HCT116 (cell line): Measurements from ENCODE around the gene GNL3L. TPM values are rescaled to one million over a fixed set of nuclear protein-coding genes. Genes with fewer than 3 reads are reported as not detected.

Source experiments
- ATAC-seq: fragments of 200-7000 bp; cut with Tn5 transposase; 2 replicates; pipeline ENCODE4 v1.9.1; 2020; ENCODE audit warnings: mild to moderate bottlenecking, moderate library complexity
- BruUV-seq: library from RNA; stranded (reverse); fragments of 400-500 nt; replicated peaks from 2 replicates; lab custom pipeline; 2021; lab: Mats Ljungman, UMichigan
- CTCF ChIA-PET: fragments of 300-600 bp; sonication (Branson Sonifier 250); formaldehyde crosslinking; loops from one replicate; lab custom pipeline; 2021; ENCODE audit warnings: antibody characterized with exemption; lab: Charles Lee
- POLR2A ChIA-PET: fragments of 300-600, 350-600 bp; sonication (Branson Sonifier 250); formaldehyde crosslinking; loops from one replicate; lab custom pipeline; 2021; ENCODE audit warnings: antibody characterized with exemption; lab: Charles Lee
- RAD21 ChIA-PET, 2 experiments: fragments of 300-600 bp; sonication (Branson Sonifier 250); formaldehyde crosslinking; loops; one replicate each; lab custom pipeline; 2023; ENCODE audit warnings: low total read pairs in 2 of 2; ENCODE audit not compliant: uncharacterized antibody in 2 of 2, unreplicated experiment in 2 of 2, low non-redundant PET in 1 of 2; lab: Charles Lee
- DNase-seq: peaks from one replicate; pipeline ENCODE4 v3.0.0-alpha.2; 2010; ENCODE audit warnings: low read depth, low spot score
- H2AFZ ChIP-seq: fragments of 200-600 bp; shearing (Covaris generic), sonication (generic); 2 replicates; pipeline ENCODE4 v1.6.1; 2017; ENCODE audit warnings: low read depth, mixed run types, mixed read lengths, antibody characterized with exemption, low read length; ENCODE audit not compliant: poor library complexity, severe bottlenecking
- H3K27ac ChIP-seq: 2 replicates; pipeline ENCODE4 v1.5.1; 2012; ENCODE audit warnings: low read depth, low read length
- H3K27me3 ChIP-seq: fragments of 200-600 bp; sonication (generic); 2 replicates; pipeline ENCODE4 v1.6.1; 2016; ENCODE audit warnings: mixed run types, low read length, mixed read lengths; ENCODE audit not compliant: insufficient read depth
- H3K36me3 ChIP-seq, 2 experiments: fragments of 200-500 bp in 1 of 2; fragments of 200-600 bp in 1 of 2; sonication (Bioruptor generic) in 1 of 2; sonication (generic) in 1 of 2; 2 replicates each; pipeline versions ENCODE4 v1.5.1 to v1.6.1; 2014 to 2016; ENCODE audit warnings: low read length in 2 of 2, inconsistent platforms in 1 of 2, mixed read lengths in 1 of 2, mixed run types in 1 of 2; ENCODE audit not compliant: insufficient read depth in 2 of 2, control insufficient read depth in 1 of 2
- H3K4me1 ChIP-seq, 2 experiments: fragments of 200-600 bp in 1 of 2; sonication (generic) in 1 of 2; 2 replicates each; pipeline versions ENCODE4 v1.5.1 to v1.6.1; 2012 to 2017; ENCODE audit warnings: low read length in 2 of 2, inconsistent platforms in 1 of 2, mild to moderate bottlenecking in 1 of 2, mixed read lengths in 1 of 2, mixed run types in 1 of 2, moderate library complexity in 1 of 2; ENCODE audit not compliant: insufficient read depth in 2 of 2, control insufficient read depth in 1 of 2
- H3K4me2 ChIP-seq: fragments of 200-600 bp; sonication (generic); 2 replicates; pipeline ENCODE4 v1.6.1; 2017; ENCODE audit warnings: mixed run types, low read length, mixed read lengths
- H3K4me3 ChIP-seq, 2 experiments: fragments of 200-600 bp in 1 of 2; sonication (generic) in 1 of 2; replicated peaks in 1 of 2; 2 replicates each; pipeline ENCODE4 v1.5.1; 2011 to 2016; ENCODE audit warnings: low read length in 2 of 2, control low read depth in 1 of 2, low read depth in 1 of 2, mild to moderate bottlenecking in 1 of 2, mixed read lengths in 1 of 2, mixed run types in 1 of 2
- H3K79me2 ChIP-seq: fragments of 200-600 bp; sonication (generic); 2 replicates; pipeline ENCODE4 v1.6.1; 2017; ENCODE audit warnings: mild to moderate bottlenecking, mixed run types, low read length, moderate library complexity, mixed read lengths; ENCODE audit not compliant: insufficient read depth
- H3K9ac ChIP-seq: fragments of 200-600 bp; sonication (generic); 2 replicates; pipeline ENCODE4 v1.6.1; 2016; ENCODE audit warnings: low read length, mixed read lengths
- H3K9me2 ChIP-seq: fragments of 200-600 bp; sonication (generic), shearing (Covaris generic); 2 replicates; pipeline ENCODE4 v1.6.1; 2017; ENCODE audit warnings: mixed run types, mild to moderate bottlenecking, moderate library complexity; ENCODE audit not compliant: insufficient read depth
- H3K9me3 ChIP-seq, 2 experiments: fragments of 200-500 bp in 1 of 2; fragments of 200-600 bp in 1 of 2; sonication (Bioruptor generic) in 1 of 2; sonication (generic) in 1 of 2; 2 replicates each; pipeline ENCODE4 v1.6.1; 2014 to 2017; ENCODE audit warnings: low read length in 2 of 2, mixed read lengths in 2 of 2, inconsistent platforms in 1 of 2, low read depth in 1 of 2, mild to moderate bottlenecking in 1 of 2, mixed run types in 1 of 2, moderate library complexity in 1 of 2; ENCODE audit not compliant: control insufficient read depth in 1 of 2, insufficient read depth in 1 of 2
- H4K20me1 ChIP-seq: fragments of 200-600 bp; sonication (generic), shearing (Covaris generic); 2 replicates; pipeline ENCODE4 v1.6.1; 2017; ENCODE audit warnings: mixed run types, mild to moderate bottlenecking, moderate library complexity; ENCODE audit not compliant: insufficient read depth
- ATF3 ChIP-seq: IDR thresholded peaks from 2 replicates; pipeline ENCODE4 v1.6.1; 2012
- CBX3 ChIP-seq: IDR thresholded peaks from 2 replicates; pipeline ENCODE4 v1.6.1; 2012; ENCODE audit warnings: low read depth
- EGR1 ChIP-seq: IDR thresholded peaks from 2 replicates; pipeline ENCODE4 v1.6.1; 2012; ENCODE audit warnings: low read depth
- ELF1 ChIP-seq: IDR thresholded peaks from 2 replicates; pipeline ENCODE4 v1.6.1; 2012; ENCODE audit warnings: low read depth, borderline replicate concordance
- EZH2 ChIP-seq: fragments of 200-600 bp; sonication (generic); IDR thresholded peaks from 2 replicates; pipeline ENCODE4 v1.6.1; 2017; ENCODE audit warnings: antibody characterized with exemption, mixed run types
- EZH2phosphoT487 ChIP-seq: fragments of 200-600 bp; IDR thresholded peaks from 2 replicates; pipeline ENCODE4 v1.6.1; 2018; ENCODE audit warnings: antibody characterized with exemption, borderline replicate concordance
- JUND ChIP-seq: IDR thresholded peaks from 2 replicates; pipeline ENCODE4 v1.6.1; 2012
- MAX ChIP-seq: IDR thresholded peaks from 2 replicates; pipeline ENCODE4 v1.6.1; 2012
- POLR2AphosphoS5 ChIP-seq: IDR thresholded peaks from 2 replicates; pipeline ENCODE4 v1.6.1; 2011; ENCODE audit warnings: mild to moderate bottlenecking, low read depth, low read length, moderate library complexity
- REST ChIP-seq: IDR thresholded peaks from 2 replicates; pipeline ENCODE4 v1.6.1; 2012; ENCODE audit warnings: low read depth
- SIN3A ChIP-seq: IDR thresholded peaks from 2 replicates; pipeline ENCODE4 v1.6.1; 2012; ENCODE audit warnings: low read depth
- SP1 ChIP-seq: IDR thresholded peaks from 2 replicates; pipeline ENCODE4 v1.6.1; 2012; ENCODE audit warnings: low read depth
- TCF7L2 ChIP-seq: IDR thresholded peaks from 2 replicates; pipeline ENCODE4 v1.7.0; 2011; ENCODE audit warnings: borderline replicate concordance, inconsistent platforms; ENCODE audit not compliant: insufficient read depth, insufficient read length; ENCODE audit errors: extremely low read depth
- YY1 ChIP-seq: IDR thresholded peaks from 2 replicates; pipeline ENCODE4 v1.6.1; 2011; ENCODE audit warnings: low read length, low read depth, moderate library complexity, mild to moderate bottlenecking; ENCODE audit not compliant: insufficient replicate concordance; ENCODE audit errors: extremely low read depth
- ZBTB33 ChIP-seq: IDR thresholded peaks from 2 replicates; pipeline ENCODE4 v1.6.1; 2011; ENCODE audit warnings: mild to moderate bottlenecking, low read length, moderate library complexity; ENCODE audit not compliant: insufficient replicate concordance; ENCODE audit errors: extremely low read depth
- ZFX ChIP-seq: fragments of 450-650 bp; IDR thresholded peaks from 2 replicates; pipeline ENCODE4 v1.6.1; 2017
- ZNF274 ChIP-seq: fragments of 200-500 bp; sonication (Bioruptor generic); IDR thresholded peaks from 2 replicates; pipeline ENCODE4 v1.6.1; 2014; ENCODE audit warnings: mild to moderate bottlenecking, low read depth, low read length, inconsistent platforms
- intact Hi-C: fragments of 100-400 bp; cut with micrococcal nuclease; formaldehyde crosslinking; loops from 2 replicates; pipeline ENCODE4 v1.10.0; 2022
- total RNA-seq: library from RNA; stranded (reverse); gene quantifications from one replicate; pipeline ENCODE4 v1.2.1, GENCODE V29; 2021; ENCODE audit not compliant: unreplicated experiment

GNL3L gene
- total RNA-seq, 1 experiment from 2014 or later = 60.2 TPM

GRCh38 chrX:54534271-54534670, 4.3 kb downstream of the GNL3L start (continued):
- TF ChIP-seq ATF3 (no peak), YY1 (no peak), SP1 (no peak), EZH2 (no peak), ZNF274 (no peak), JUND (no peak), EGR1 (no peak)
- TF ChIP-seq, all 23 proteins: peak for 0

GRCh38 chrX:54540289-54540688, 10.3 kb downstream of the GNL3L start:
- TF ChIP-seq SP1 (no peak), CBX3 (no peak), SIN3A (no peak), ZNF274 (no peak), EZH2phosphoT487 (no peak), ZBTB33 (no peak), TCF7L2 (no peak), MAX (no peak), EZH2 (no peak), EGR1 (no peak), ATF3 (no peak), YY1 (no peak), ZFX (no peak), POLR2AphosphoS5 (no peak), ELF1 (no peak), REST (no peak)
- H3K9me2 ChIP-seq = no peaks in the 10 kb centered on the region
- H3K4me1 ChIP-seq = no peaks in the 10 kb centered on the region
- H3K27me3 ChIP-seq = no peaks in the 10 kb centered on the region
- no peak overlapping the region for H3K27ac ChIP-seq
- ATAC-seq (no peak; the same call in 1 of the 2 replicates), DNase-seq (no peak)
- POLR2A ChIA-PET = no interaction called here
- H3K9me3 ChIP-seq = no peaks in the 10 kb centered on the region
- no peak overlapping the region for H3K9ac ChIP-seq
- no peak overlapping the region for H2AFZ ChIP-seq
- RAD21 ChIA-PET = no interaction called here
- H4K20me1 ChIP-seq = no peaks in the 10 kb centered on the region
- H3K4me3 ChIP-seq = no peak overlapping the region
- intact Hi-C loops = no loop called here
- peaks cover 43% of the 10 kb centered on the region for H3K79me2 ChIP-seq
- CTCF ChIA-PET = no interaction called here
- no TSS peak for BruUV-seq
- peaks cover 8 to 16% of the 10 kb centered on the region in 2 experiments; a peak in 3 of 4 replicates for H3K36me3 ChIP-seq
- no peak overlapping the region for H3K4me2 ChIP-seq
